GM18873 (cell line): ENCODE results near the gene BRMS1L.
"Not testable (repeated sequence)": the region's sequence is repeated elsewhere in the genome, so short reads cannot be mapped to it uniquely, and the experiment has no call there.

Experiments
- ATAC-seq: cut with Tn5 transposase; IDR thresholded peaks from one replicate; pipeline ENCODE4 v1.9.1; 2021; ENCODE audit warnings: mild to moderate bottlenecking, moderate library complexity, moderate number of reproducible peaks; ENCODE audit not compliant: unreplicated experiment, low FRiP score

BRMS1L gene

GRCh38 chr14:35826218-35826951 lies at the start of gene BRMS1L:
Gene BRMS1L, plus strand, starts transcription at chr14:35826338. Its CDS starts 179 bp downstream, at chr14:35826517.
- ATAC-seq, result peak; percentile 98

GRCh38 chr14:35776823-35777222 lies 49.3 kb upstream of the BRMS1L start:
- ATAC-seq, result no peak

GRCh38 chr14:35777550-35777949 lies 48.6 kb upstream of the BRMS1L start:
- ATAC-seq, result not testable (repeated sequence)

GRCh38 chr14:35779368-35779767 lies 46.8 kb upstream of the BRMS1L start:
- ATAC-seq, result no peak

GRCh38 chr14:35783699-35784098 lies 42.4 kb upstream of the BRMS1L start:
- ATAC-seq, result no peak

- ATAC-seq, result no peak
Observed at GRCh38 chr14:35786856-35787255, 39.3 kb upstream of the BRMS1L start.

- no peak for ATAC-seq
Observed at GRCh38 chr14:35789651-35790050, 36.5 kb upstream of the BRMS1L start.

GRCh38 chr14:35797796-35798195 lies 28.3 kb upstream of the BRMS1L start:
- no peak for ATAC-seq

GRCh38 chr14:35806006-35806907 lies 19.9 kb upstream of the BRMS1L start:
- no peak for ATAC-seq

- ATAC-seq, result no peak
Observed at GRCh38 chr14:35807131-35807961, 18.8 kb upstream of the BRMS1L start.

GRCh38 chr14:35808076-35808637 lies 18.0 kb upstream of the BRMS1L start:
- no peak for ATAC-seq

- peak; percentile 94 for ATAC-seq
Observed at GRCh38 chr14:35808638-35809563, 17.2 kb upstream of the BRMS1L start, which contains the start of gene RALGAPA1. Gene RALGAPA1, minus strand, starts transcription at chr14:35809295. Its CDS starts 460 bp downstream, at chr14:35808835.

GRCh38 chr14:35809597-35809996 lies 16.5 kb upstream of the BRMS1L start:
- no peak for ATAC-seq

GRCh38 chr14:35810963-35811362 lies 15.2 kb upstream of the BRMS1L start:
- no peak for ATAC-seq

GRCh38 chr14:35814371-35815005 lies 11.7 kb upstream of the BRMS1L start:
- no peak for ATAC-seq

GRCh38 chr14:35818346-35819115 lies 7.6 kb upstream of the BRMS1L start:
- no peak for ATAC-seq

- ATAC-seq, result no peak
Observed at GRCh38 chr14:35819591-35820540, 6.3 kb upstream of the BRMS1L start.
